H9 (cell line): ENCODE data around the gene SLIT1. TPM values are rescaled to one million over a fixed set of nuclear protein-coding genes. Genes with fewer than 3 reads are reported as not detected.

Source experiments
- DNase-seq: peaks from one replicate; pipeline ENCODE4 v3.0.0-alpha.2; 2017
- H2AFZ ChIP-seq: one replicate; pipeline ENCODE4 v1.6.1; 2013; ENCODE audit warnings: mild to moderate bottlenecking, low read length, control low read depth, moderate library complexity
- H2AK5ac ChIP-seq: 2 replicates; pipeline ENCODE4 v1.6.1; 2013; ENCODE audit warnings: low read length, control low read depth, mixed read lengths; ENCODE audit not compliant: insufficient read length
- H2BK120ac ChIP-seq: one replicate; pipeline ENCODE4 v1.6.1; 2013; ENCODE audit warnings: low read depth, mild to moderate bottlenecking, low read length, control low read depth, inconsistent platforms; ENCODE audit not compliant: poor library complexity, severe bottlenecking
- H2BK12ac ChIP-seq: 2 replicates; pipeline ENCODE4 v1.6.1; 2013; ENCODE audit warnings: low read length, control low read depth, mixed read lengths, low read depth; ENCODE audit not compliant: insufficient read length
- H2BK15ac ChIP-seq: 2 replicates; pipeline ENCODE4 v1.6.1; 2013; ENCODE audit warnings: low read depth, low read length, control low read depth
- H2BK20ac ChIP-seq: one replicate; pipeline ENCODE4 v1.6.1; 2013; ENCODE audit warnings: low read depth, mild to moderate bottlenecking, low read length, control low read depth, inconsistent platforms; ENCODE audit not compliant: poor library complexity, severe bottlenecking
- H2BK5ac ChIP-seq: 2 replicates; pipeline ENCODE4 v1.6.1; 2013; ENCODE audit warnings: low read length, control low read depth, mixed read lengths; ENCODE audit not compliant: insufficient read length
- H3K14ac ChIP-seq: 2 replicates; pipeline ENCODE4 v1.6.1; 2013; ENCODE audit warnings: low read length, control low read depth; ENCODE audit not compliant: insufficient read depth
- H3K18ac ChIP-seq: 2 replicates; pipeline ENCODE4 v1.6.1; 2013; ENCODE audit warnings: low read depth, mild to moderate bottlenecking, mixed read lengths, low read length, control low read depth; ENCODE audit not compliant: insufficient read length
- H3K23ac ChIP-seq: 2 replicates; pipeline ENCODE4 v1.6.1; 2013; ENCODE audit warnings: low read length, control low read depth, mixed read lengths, low read depth; ENCODE audit not compliant: insufficient read length
- H3K23me2 ChIP-seq: 2 replicates; pipeline ENCODE4 v1.6.1; 2013; ENCODE audit warnings: low read depth, mild to moderate bottlenecking, mixed read lengths, low read length, control low read depth; ENCODE audit not compliant: insufficient read length, poor library complexity, severe bottlenecking
- H3K27ac ChIP-seq: 2 replicates; pipeline ENCODE4 v1.5.1; 2013; ENCODE audit warnings: low read length, control low read depth, mixed read lengths, low read depth; ENCODE audit not compliant: insufficient read length
- H3K27me3 ChIP-seq: 2 replicates; pipeline ENCODE4 v1.6.1; 2013; ENCODE audit warnings: low read length, control low read depth, inconsistent platforms; ENCODE audit not compliant: insufficient read depth
- H3K4ac ChIP-seq: 2 replicates; pipeline ENCODE4 v1.6.1; 2013; ENCODE audit warnings: low read depth, mild to moderate bottlenecking, control low read depth, inconsistent platforms, low read length, moderate library complexity
- H3K4me1 ChIP-seq: 2 replicates; pipeline ENCODE4 v1.6.1; 2013; ENCODE audit warnings: low read length, control low read depth, inconsistent platforms; ENCODE audit not compliant: insufficient read depth
- H3K4me2 ChIP-seq: 2 replicates; pipeline ENCODE4 v1.6.1; 2013; ENCODE audit warnings: low read length, control low read depth, mixed read lengths; ENCODE audit not compliant: insufficient read length, insufficient read depth
- H3K56ac ChIP-seq: 2 replicates; pipeline ENCODE4 v1.6.1; 2013; ENCODE audit warnings: low read depth, mild to moderate bottlenecking, mixed read lengths, low read length, control low read depth; ENCODE audit not compliant: insufficient read length
- H3K79me1 ChIP-seq: 2 replicates; pipeline ENCODE4 v1.6.1; 2013; ENCODE audit warnings: low read depth, mild to moderate bottlenecking, moderate library complexity, low read length, control low read depth, inconsistent platforms; ENCODE audit not compliant: insufficient read depth, poor library complexity, severe bottlenecking
- H3K79me2 ChIP-seq: 2 replicates; pipeline ENCODE4 v1.6.1; 2013; ENCODE audit warnings: low read length, control low read depth, inconsistent platforms; ENCODE audit not compliant: insufficient read depth
- H3K9ac ChIP-seq: 2 replicates; pipeline ENCODE4 v1.6.1; 2013; ENCODE audit warnings: low read length, control low read depth, mixed read lengths; ENCODE audit not compliant: insufficient read length; ENCODE audit errors: extremely low read depth
- H3K9me3 ChIP-seq: one replicate; pipeline ENCODE4 v1.6.1; 2013; ENCODE audit warnings: low read depth, low read length, inconsistent platforms; ENCODE audit not compliant: control insufficient read depth
- H3T11ph ChIP-seq: one replicate; pipeline ENCODE4 v1.6.1; 2013; ENCODE audit warnings: mild to moderate bottlenecking, low read length, control low read depth, inconsistent platforms
- H4K20me1 ChIP-seq: one replicate; pipeline ENCODE4 v1.6.1; 2013; ENCODE audit not compliant: control insufficient read depth, insufficient read length, insufficient read depth
- H4K5ac ChIP-seq: 2 replicates; pipeline ENCODE4 v1.6.1; 2013; ENCODE audit warnings: low read depth, mild to moderate bottlenecking, mixed read lengths, low read length, control low read depth; ENCODE audit not compliant: insufficient read length
- H4K8ac ChIP-seq: replicated peaks from 2 replicates; pipeline ENCODE4 v1.6.1; 2013; ENCODE audit warnings: low read length, control low read depth, mixed read lengths, low read depth; ENCODE audit not compliant: insufficient read length
- H4K91ac ChIP-seq: 2 replicates; pipeline ENCODE4 v1.6.1; 2013; ENCODE audit warnings: low read depth, mild to moderate bottlenecking, moderate library complexity, mixed read lengths, low read length, control low read depth; ENCODE audit not compliant: insufficient read length
- H3K27ac Mint-ChIP-seq, 3 experiments: 2 replicates in 2 of 3; 3 replicates in 1 of 3; pipeline ENCODE4 v1.8.0; 2020 to 2021; ENCODE audit warnings: mixed read lengths in 3 of 3, mild to moderate bottlenecking in 1 of 3, moderate library complexity in 1 of 3
- H3K27me3 Mint-ChIP-seq: 2 replicates; pipeline ENCODE4 v1.8.0; 2021; ENCODE audit warnings: low read depth, mild to moderate bottlenecking, moderate library complexity, mixed read lengths
- H3K36me3 Mint-ChIP-seq, 3 experiments: 2 replicates in 2 of 3; 3 replicates in 1 of 3; pipeline ENCODE4 v1.8.0; 2020 to 2021; ENCODE audit warnings: low read depth in 3 of 3, mixed read lengths in 3 of 3; ENCODE audit not compliant: insufficient read depth in 1 of 3
- H3K4me1 Mint-ChIP-seq, 2 experiments: 2 replicates each; pipeline ENCODE4 v1.8.0; 2020; ENCODE audit warnings: mixed read lengths in 2 of 2
- H3K4me3 Mint-ChIP-seq, 2 experiments: 2 replicates in 1 of 2; 3 replicates in 1 of 2; pipeline ENCODE4 v1.8.0; 2020 to 2021; ENCODE audit warnings: mild to moderate bottlenecking in 2 of 2, mixed read lengths in 2 of 2, moderate library complexity in 1 of 2
- H3K9me3 Mint-ChIP-seq, 2 experiments: 2 replicates in 1 of 2; 3 replicates in 1 of 2; pipeline ENCODE4 v1.8.0; 2020; ENCODE audit warnings: mild to moderate bottlenecking in 2 of 2, mixed read lengths in 2 of 2, moderate library complexity in 1 of 2
- WGBS: extraction: QIAGEN DNeasy Blood & Tissue Kit; methylation state at CpG from one replicate; pipeline ENCODE4 v1.1.7; 2013; ENCODE audit warnings: missing lambda C conversion rate, low lambda C conversion rate, mixed read lengths; ENCODE audit not compliant: insufficient read length; ENCODE audit errors: extremely low coverage; 5-methylcytosine and 5-hydroxymethylcytosine counted together
- total RNA-seq: library from RNA; stranded (reverse); gene quantifications from 2 replicates; pipeline ENCODE4 v1.2.1, GENCODE V29; 2021
- TF ChIP-seq, protein P1 (sequence below): fragments of 200-600 bp; sonication (generic); conservative IDR thresholded peaks from 3 replicates; pipeline ENCODE4 v1.8.0; 2021; ENCODE audit warnings: antibody characterized with exemption, mild to moderate bottlenecking

Gene SLIT1
- total RNA-seq, 1 experiment from 2014 or later = 0.57 TPM

GRCh38 chr10:96992721-96993120 lies 193.0 kb downstream of the SLIT1 start:
- no peak overlapping the region for H3K27ac Mint-ChIP-seq
- no peaks in the 10 kb centered on the region for H3K9me3 Mint-ChIP-seq
- H3K4me1 Mint-ChIP-seq = peaks cover 10 to 13% of the 10 kb centered on the region in 2 experiments
- Histone ChIP-seq H3K9ac (no peak overlapping the region), H4K91ac (no peak overlapping the region), H3K79me2 (no peaks in the 10 kb centered on the region), H3K18ac (no peak overlapping the region), H3K23me2 (no peaks in the 10 kb centered on the region), H2BK5ac (no peak overlapping the region), H3K79me1 (no peaks in the 10 kb centered on the region), H3K4me1 (no peaks in the 10 kb centered on the region), H3K4ac (no peak overlapping the region), H2AK5ac (no peak overlapping the region), H2BK20ac (no peak overlapping the region), H2BK15ac (no peak overlapping the region), H3K4me2 (no peak overlapping the region), H3K27ac (no peak overlapping the region), H4K5ac (no peak overlapping the region), H3K9me3 (no peaks in the 10 kb centered on the region), H4K8ac (no peak overlapping the region), H4K20me1 (no peaks in the 10 kb centered on the region), H2BK120ac (no peak overlapping the region), H3K23ac (no peak overlapping the region), H3T11ph (no peak overlapping the region), H2AFZ (no peak overlapping the region), H3K14ac (no peak overlapping the region), H3K56ac (no peak overlapping the region), H3K27me3 (no peaks in the 10 kb centered on the region), H2BK12ac (no peak overlapping the region)
- H3K36me3 Mint-ChIP-seq = no peaks in the 10 kb centered on the region
- no CpG with 5 or more reads among the region's 1 CpG for WGBS
- DNase-seq = no peak
- TF ChIP-seq, protein P1, sequence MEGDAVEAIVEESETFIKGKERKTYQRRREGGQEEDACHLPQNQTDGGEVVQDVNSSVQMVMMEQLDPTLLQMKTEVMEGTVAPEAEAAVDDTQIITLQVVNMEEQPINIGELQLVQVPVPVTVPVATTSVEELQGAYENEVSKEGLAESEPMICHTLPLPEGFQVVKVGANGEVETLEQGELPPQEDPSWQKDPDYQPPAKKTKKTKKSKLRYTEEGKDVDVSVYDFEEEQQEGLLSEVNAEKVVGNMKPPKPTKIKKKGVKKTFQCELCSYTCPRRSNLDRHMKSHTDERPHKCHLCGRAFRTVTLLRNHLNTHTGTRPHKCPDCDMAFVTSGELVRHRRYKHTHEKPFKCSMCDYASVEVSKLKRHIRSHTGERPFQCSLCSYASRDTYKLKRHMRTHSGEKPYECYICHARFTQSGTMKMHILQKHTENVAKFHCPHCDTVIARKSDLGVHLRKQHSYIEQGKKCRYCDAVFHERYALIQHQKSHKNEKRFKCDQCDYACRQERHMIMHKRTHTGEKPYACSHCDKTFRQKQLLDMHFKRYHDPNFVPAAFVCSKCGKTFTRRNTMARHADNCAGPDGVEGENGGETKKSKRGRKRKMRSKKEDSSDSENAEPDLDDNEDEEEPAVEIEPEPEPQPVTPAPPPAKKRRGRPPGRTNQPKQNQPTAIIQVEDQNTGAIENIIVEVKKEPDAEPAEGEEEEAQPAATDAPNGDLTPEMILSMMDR = no peak
- no peaks in the 10 kb centered on the region for H3K27me3 Mint-ChIP-seq
- H3K4me3 Mint-ChIP-seq = no peak overlapping the region
